Stimulated activated CD8-positive, alpha-beta memory T cell treated with anti-CD3 and anti-CD28 coated beads, Interleukin-4, amount 100 ng/mL, for 1 hour (primary cell): ENCODE data around the gene ITPR2.
"Not testable (repeated sequence)": the region's sequence is repeated elsewhere in the genome, so short reads cannot be mapped to it uniquely, and the experiment has no call there.

ENCODE experiments used
- DNase-seq, 2 donors: peaks; one replicate each; pipeline ENCODE4 v3.0.0-alpha.2; 2020; ENCODE audit warnings: low read depth in 2 of 2, low spot score in 1 of 2

ITPR2 gene

DNA sequence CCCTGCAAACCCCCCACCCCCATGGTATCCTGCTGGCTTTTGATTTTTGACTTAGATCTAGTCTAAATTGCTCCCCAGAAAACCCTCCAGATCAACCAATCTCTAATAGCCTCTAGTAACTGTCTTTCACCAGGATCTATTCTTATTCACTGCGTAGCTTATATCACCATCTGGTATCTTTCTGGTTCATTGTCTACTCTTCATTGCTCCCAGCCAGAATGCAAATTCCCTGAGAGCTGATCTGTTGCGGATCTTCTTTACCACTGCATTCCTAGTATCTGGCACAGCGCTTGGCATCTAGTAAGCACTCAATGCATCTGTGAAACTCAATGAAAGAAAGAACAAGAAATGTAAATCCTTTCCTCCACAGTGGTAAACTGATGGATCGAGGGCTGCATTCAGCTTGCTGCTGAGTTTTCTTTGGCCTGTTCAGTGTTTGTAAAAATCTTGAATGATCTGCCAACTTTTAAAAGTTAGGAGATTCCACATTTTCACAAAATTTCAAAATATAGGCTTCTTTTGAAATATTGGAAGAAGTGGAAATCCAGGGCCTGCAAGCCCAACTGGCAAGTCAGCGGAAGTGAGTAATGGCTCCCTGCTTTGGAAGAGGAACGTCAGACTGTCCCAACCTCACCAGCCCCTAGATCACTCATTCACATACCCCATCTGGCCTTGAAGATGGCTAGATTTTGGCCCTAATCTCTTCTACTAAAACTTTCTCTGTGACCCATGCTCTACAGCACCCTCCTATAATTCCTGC is 363.4 kb downstream of the ITPR2 start:
- no peak for DNase-seq

- DNase-seq = no peak
Observed at GRCh38 chr12:26467351-26467750, 365.6 kb downstream of the ITPR2 start.

GRCh38 chr12:26466726-26467125 is 366.3 kb downstream of the ITPR2 start:
- no peak for DNase-seq

DNA sequence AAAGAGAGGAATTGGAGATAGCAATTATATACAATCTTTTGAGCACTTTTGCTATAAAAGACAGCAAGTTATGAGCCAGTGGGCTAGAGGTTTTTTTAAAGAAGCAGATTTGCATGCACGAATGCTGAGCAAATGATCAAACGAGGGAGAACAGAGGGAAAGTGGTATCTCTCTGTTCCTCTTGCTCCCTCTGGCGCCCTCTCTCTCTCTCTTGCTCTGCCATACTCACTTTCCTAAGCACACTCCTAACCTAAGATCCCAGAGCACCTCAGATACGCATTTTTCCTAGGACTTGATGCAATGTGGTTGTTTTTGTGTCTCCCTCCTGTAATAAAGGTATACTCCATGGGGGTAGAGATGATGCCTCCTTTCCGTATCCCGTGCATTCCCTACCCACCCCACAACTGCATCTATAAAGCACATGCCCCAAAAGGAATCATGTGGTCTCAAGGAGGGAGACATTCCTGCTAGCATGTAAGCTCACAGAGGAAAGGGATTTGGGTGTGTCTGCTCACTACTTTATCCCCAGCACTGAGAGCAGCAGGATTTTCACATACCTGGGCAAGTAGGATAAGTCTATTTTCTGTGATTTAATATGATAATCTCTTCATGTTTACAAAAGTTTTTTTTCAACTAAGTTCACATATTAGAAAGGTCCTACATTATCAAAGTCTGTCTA is 367.4 kb downstream of the ITPR2 start:
- DNase-seq = no peak

GRCh38 chr12:26461776-26462175 is 371.2 kb downstream of the ITPR2 start:
- no peak for DNase-seq

- DNase-seq = no peak
Observed at GRCh38 chr12:26460361-26460760, 372.6 kb downstream of the ITPR2 start.

GRCh38 chr12:26455936-26456574 is 376.9 kb downstream of the ITPR2 start:
- no peak for DNase-seq

DNA sequence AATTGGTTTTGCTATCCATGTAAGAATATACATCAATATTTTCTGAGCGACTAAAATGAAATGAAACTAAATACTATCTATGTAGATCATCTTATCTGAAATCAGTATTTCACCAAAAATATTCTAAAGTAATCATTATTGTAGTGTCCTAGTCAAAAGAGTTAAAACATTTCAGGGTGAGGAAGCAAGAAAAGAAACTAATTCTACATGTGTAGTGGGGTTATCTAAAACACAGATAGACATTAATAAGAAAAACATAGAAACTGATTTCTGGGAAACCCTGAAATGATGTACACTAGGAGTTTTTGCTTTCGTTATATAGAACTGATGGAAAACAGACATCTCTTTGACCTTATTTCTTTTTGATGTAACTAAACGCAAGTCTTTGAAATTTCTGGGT is 379.7 kb downstream of the ITPR2 start:
- no peak for DNase-seq

DNA sequence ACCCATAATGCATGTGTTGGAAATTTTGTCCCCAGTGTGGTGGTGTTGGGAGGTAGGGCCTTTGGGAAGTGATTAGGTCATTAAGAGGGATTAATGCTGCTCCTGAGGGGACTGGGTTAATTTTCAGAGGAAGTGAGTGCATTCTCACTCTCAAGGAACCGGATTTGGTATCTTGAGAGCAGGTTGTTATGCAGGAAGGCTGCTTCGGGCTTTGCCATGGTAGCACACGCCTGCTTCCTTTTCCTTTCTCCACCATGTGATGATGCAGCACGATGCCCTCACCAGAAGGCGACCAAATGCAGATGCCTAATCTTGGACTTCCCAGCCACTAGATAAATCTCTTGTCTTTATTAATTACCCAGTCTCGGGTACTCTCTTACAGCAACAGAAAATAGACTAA is 380.5 kb downstream of the ITPR2 start:
- DNase-seq = no peak

GRCh38 chr12:26451763-26452162 is 381.2 kb downstream of the ITPR2 start:
- no peak for DNase-seq

DNA sequence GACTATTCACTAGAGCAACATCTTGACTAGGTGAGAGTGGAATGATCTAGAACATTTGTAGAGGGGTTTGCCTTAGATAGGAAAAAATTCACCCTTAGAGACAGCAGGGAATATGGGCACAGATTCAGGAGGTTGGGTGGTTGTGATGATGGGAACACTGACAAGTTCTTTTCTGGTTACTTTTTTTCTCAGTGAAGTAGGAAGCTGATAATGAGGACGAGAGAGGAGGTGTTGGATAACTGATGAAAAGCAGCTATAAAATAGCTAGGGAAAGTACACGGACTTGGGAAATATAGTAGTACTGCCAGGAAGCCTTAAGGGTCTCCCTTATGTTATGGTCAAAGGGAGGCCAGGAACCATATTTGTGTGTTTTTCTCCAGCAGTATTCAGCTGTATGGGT is 387.1 kb downstream of the ITPR2 start:
- no peak for DNase-seq

DNA sequence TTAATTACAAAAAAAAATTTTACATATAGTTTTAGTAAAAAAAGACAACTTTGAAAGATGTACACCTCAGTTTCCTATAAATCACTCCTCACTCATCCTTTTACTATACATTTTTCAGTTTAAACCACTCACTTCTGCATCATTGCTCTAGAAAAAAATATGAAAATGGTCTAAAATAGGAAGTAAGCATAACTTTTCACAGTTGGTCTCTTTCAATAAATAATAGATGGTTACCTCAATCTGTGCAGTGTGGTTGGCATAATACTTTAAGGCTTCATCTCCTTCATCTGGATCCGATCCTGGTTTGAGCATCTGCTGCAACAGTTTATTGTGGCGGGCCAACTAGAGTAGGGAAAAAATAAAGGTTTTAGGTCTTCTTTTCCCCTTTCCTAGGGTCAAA is 389.7 kb downstream of the ITPR2 start:
- no peak for DNase-seq

GRCh38 chr12:26441434-26441833 is 391.6 kb downstream of the ITPR2 start:
- no peak for DNase-seq

DNA sequence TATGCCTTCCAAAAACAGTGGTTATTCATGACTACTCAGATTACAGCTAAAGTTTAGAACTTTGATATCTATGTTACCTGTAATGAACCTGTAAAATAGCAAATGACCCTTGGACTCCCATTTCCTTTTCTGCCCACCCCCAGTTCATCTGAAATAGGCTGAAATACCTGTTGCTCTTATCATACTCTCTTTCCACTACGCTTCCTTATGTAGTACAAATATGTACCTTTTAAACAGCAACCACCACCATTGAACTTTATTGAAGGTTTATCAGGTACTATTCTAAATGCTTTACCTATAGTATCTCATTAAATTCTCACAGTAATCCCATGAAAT is 398.0 kb downstream of the ITPR2 start:
- DNase-seq = no peak

GRCh38 chr12:26434299-26435068 is 398.5 kb downstream of the ITPR2 start:
- no peak for DNase-seq

DNA sequence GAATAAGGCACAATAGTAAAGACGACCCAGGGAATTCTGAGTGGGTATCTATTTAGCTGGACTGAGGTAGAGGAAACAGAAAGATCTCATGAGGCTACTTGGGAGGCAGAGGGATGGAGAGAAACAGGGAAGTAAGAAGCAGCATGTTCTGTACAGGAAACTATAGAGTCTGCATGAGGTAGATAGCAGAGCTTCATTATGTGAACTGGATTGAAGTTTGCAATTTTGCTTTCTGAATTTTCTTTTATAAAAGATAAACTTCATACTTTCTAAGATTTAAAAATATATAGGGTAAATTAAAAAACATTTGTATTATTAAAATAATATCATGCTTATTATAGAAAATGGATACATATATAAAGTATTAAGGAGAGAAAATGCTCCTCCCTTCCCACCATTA is 399.3 kb downstream of the ITPR2 start:
- DNase-seq = not testable (repeated sequence)

DNA sequence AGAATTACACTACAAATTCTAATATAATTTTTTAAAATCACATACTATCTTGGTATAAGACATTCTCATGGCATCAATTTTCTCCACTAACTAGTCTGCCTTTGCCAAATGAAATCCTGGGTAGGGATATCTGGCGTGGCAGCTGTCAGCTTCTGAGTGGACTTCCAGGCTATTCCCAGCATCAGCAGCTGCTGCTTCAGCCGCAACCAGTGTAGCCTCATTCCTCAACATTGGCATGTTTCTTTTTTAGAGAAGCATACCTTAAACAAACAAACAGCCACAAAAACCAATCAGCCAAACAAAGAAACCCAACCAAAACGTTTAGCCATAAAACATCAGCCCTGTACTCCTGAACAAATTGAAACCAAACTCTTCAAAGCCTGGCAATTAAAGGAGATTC is 401.8 kb downstream of the ITPR2 start:
- DNase-seq = no peak

DNA sequence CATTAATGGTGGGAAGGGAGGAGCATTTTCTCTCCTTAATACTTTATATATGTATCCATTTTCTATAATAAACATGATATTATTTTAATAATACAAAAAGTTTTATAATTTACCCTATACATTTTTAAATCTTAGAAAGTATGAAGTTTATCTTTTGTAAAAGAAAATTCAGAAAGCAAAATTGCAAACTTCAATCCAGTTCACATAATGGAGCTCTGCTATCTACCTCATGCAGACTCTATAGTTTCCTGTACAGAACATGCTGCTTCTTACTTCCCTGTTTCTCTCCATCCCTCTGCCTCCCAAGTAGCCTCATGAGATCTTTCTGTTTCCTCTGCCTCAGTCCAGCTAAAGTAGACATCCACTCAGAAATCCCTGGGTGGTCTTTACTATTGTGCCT is 402.4 kb downstream of the ITPR2 start:
- not testable (repeated sequence) for DNase-seq

GRCh38 chr12:26429070-26429691 is 403.8 kb downstream of the ITPR2 start:
- DNase-seq = no peak

- DNase-seq = no peak
Observed at GRCh38 chr12:26428420-26428819, 404.6 kb downstream of the ITPR2 start.

GRCh38 chr12:26426652-26427051 is 406.3 kb downstream of the ITPR2 start:
- DNase-seq = no peak
